ENCODE measurements around the gene CD200.

GRCh38 chr3:112348943-112349342, 16.0 kb downstream of the CD200 start:
- TF ChIP-seq, protein P1, sequence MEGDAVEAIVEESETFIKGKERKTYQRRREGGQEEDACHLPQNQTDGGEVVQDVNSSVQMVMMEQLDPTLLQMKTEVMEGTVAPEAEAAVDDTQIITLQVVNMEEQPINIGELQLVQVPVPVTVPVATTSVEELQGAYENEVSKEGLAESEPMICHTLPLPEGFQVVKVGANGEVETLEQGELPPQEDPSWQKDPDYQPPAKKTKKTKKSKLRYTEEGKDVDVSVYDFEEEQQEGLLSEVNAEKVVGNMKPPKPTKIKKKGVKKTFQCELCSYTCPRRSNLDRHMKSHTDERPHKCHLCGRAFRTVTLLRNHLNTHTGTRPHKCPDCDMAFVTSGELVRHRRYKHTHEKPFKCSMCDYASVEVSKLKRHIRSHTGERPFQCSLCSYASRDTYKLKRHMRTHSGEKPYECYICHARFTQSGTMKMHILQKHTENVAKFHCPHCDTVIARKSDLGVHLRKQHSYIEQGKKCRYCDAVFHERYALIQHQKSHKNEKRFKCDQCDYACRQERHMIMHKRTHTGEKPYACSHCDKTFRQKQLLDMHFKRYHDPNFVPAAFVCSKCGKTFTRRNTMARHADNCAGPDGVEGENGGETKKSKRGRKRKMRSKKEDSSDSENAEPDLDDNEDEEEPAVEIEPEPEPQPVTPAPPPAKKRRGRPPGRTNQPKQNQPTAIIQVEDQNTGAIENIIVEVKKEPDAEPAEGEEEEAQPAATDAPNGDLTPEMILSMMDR (IDR thresholded peaks at IDR 0.05), result no peak
- no peak for TF ChIP-seq ZFX (IDR thresholded peaks at IDR 0.05; ENCODE audit: borderline replicate concordance)
